B cell (primary cell): ENCODE data around the gene RNF224. TPM values are rescaled to one million over a fixed set of nuclear protein-coding genes. Genes with fewer than 3 reads are reported as not detected.

Source experiments
- ATAC-seq: fragments of 200-7000 bp; cut with Tn5 transposase; one replicate; pipeline ENCODE4 v1.10.0; 2021; ENCODE audit warnings: low read depth, mild to moderate bottlenecking, moderate number of reproducible peaks, moderate library complexity
- CTCF ChIA-PET: fragments of 350-600 bp; sonication (Branson Sonifier 250); formaldehyde crosslinking; loops from one replicate; lab custom pipeline; 2021; ENCODE audit warnings: antibody characterized with exemption, inconsistent platforms; lab: Charles Lee
- POLR2A ChIA-PET: fragments of 350-600 bp; sonication (Branson Sonifier 250); formaldehyde crosslinking; loops from one replicate; lab custom pipeline; 2021; ENCODE audit warnings: antibody characterized with exemption; lab: Charles Lee
- DNase-seq: peaks from one replicate; pipeline ENCODE4 v3.0.0; 2013
- H2AFZ ChIP-seq: 2 replicates; pipeline ENCODE4 v1.6.1; 2012; ENCODE audit warnings: mild to moderate bottlenecking, low read depth, low read length; ENCODE audit not compliant: insufficient read depth, poor library complexity, severe bottlenecking
- H3K27ac ChIP-seq, 2 donors: 1 replicate in 1 of 2; 2 replicates in 1 of 2; pipeline ENCODE4 v1.5.1; 2012 to 2013; ENCODE audit warnings: low read length in 2 of 2, mild to moderate bottlenecking in 2 of 2, moderate library complexity in 1 of 2
- H3K27me3 ChIP-seq, 4 experiments: fragments of 200-600 bp in 1 of 4; sonication (generic) in 1 of 4; replicated peaks in 1 of 4; 1 replicate in 2 of 4; 2 replicates in 2 of 4; pipeline versions ENCODE4 v1.6.1 to v1.7.0; 2013 to 2016; ENCODE audit warnings: low read length in 3 of 4, mild to moderate bottlenecking in 2 of 4, mixed read lengths in 1 of 4, moderate library complexity in 1 of 4; ENCODE audit not compliant: insufficient read depth in 4 of 4, control insufficient read depth in 3 of 4; ENCODE audit errors: control extremely low read depth in 1 of 4
- H3K36me3 ChIP-seq, 2 experiments: replicated peaks in 1 of 2; 1 replicate in 1 of 2; 2 replicates in 1 of 2; pipeline versions ENCODE4 v1.6.1 to v1.7.1; 2013; ENCODE audit warnings: low read length in 1 of 2; ENCODE audit not compliant: insufficient read depth in 2 of 2, control insufficient read depth in 1 of 2; ENCODE audit errors: control extremely low read depth in 1 of 2, extremely low read depth in 1 of 2
- H3K4me1 ChIP-seq, 2 donors: fragments of 200-600 bp in 1 of 2; sonication (generic) in 1 of 2; 1 replicate in 1 of 2; 2 replicates in 1 of 2; pipeline versions ENCODE4 v1.5.1 to v1.6.1; 2013 to 2017; ENCODE audit warnings: low read length in 2 of 2; ENCODE audit not compliant: control insufficient read depth in 2 of 2, insufficient read depth in 2 of 2
- H3K4me2 ChIP-seq: replicated peaks from 2 replicates; pipeline ENCODE3; 2012; ENCODE audit warnings: mild to moderate bottlenecking, low read depth, low read length; ENCODE audit not compliant: poor library complexity, severe bottlenecking
- H3K4me3 ChIP-seq, 5 experiments: fragments of 200-600 bp in 1 of 5; sonication (generic) in 1 of 5; 1 replicate in 3 of 5; 2 replicates in 2 of 5; pipeline versions ENCODE4 v1.5.1 to v1.7.0; 2011 to 2016; ENCODE audit warnings: low read length in 4 of 5, mild to moderate bottlenecking in 4 of 5, low read depth in 2 of 5, control low read depth in 1 of 5, moderate library complexity in 1 of 5; ENCODE audit not compliant: insufficient read depth in 1 of 5; ENCODE audit errors: control extremely low read depth in 1 of 5, extremely low read depth in 1 of 5
- H3K79me2 ChIP-seq: fragments of 200-600 bp; sonication (generic); one replicate; pipeline ENCODE4 v1.6.0; 2016; ENCODE audit warnings: low read length; ENCODE audit not compliant: control insufficient read depth, insufficient read depth
- H3K9ac ChIP-seq: fragments of 200-600 bp; sonication (generic); 2 replicates; pipeline ENCODE4 v1.6.1; 2017; ENCODE audit warnings: mild to moderate bottlenecking, low read length, moderate library complexity
- H3K9me3 ChIP-seq, 3 donors: one replicate each; pipeline versions ENCODE4 v1.6.1 to v1.7.1; 2013; ENCODE audit warnings: low read length in 2 of 3; ENCODE audit not compliant: control insufficient read depth in 2 of 3, insufficient read depth in 1 of 3; ENCODE audit errors: control extremely low read depth in 1 of 3
- H4K20me1 ChIP-seq: 2 replicates; pipeline ENCODE4 v1.6.0; 2012; ENCODE audit warnings: mild to moderate bottlenecking, low read length; ENCODE audit not compliant: insufficient read depth, control insufficient read depth, poor library complexity, severe bottlenecking
- H3K27ac Mint-ChIP-seq: one replicate; pipeline ENCODE4 v1.8.0; 2021; ENCODE audit warnings: mixed read lengths
- H3K27me3 Mint-ChIP-seq: one replicate; pipeline ENCODE4 v1.8.0; 2021; ENCODE audit warnings: mixed read lengths
- H3K4me1 Mint-ChIP-seq: one replicate; pipeline ENCODE4 v1.8.0; 2021; ENCODE audit warnings: mixed read lengths
- H3K4me3 Mint-ChIP-seq: one replicate; pipeline ENCODE4 v1.8.0; 2021; ENCODE audit warnings: mixed read lengths
- H3K9me3 Mint-ChIP-seq: one replicate; pipeline ENCODE4 v1.8.0; 2022; ENCODE audit warnings: mixed read lengths; ENCODE audit not compliant: insufficient read depth
- EZH2 ChIP-seq: IDR thresholded peaks from 2 replicates; pipeline ENCODE4 v1.6.1; 2012; ENCODE audit warnings: borderline replicate concordance, low read depth, mild to moderate bottlenecking, moderate library complexity, low read length; ENCODE audit not compliant: insufficient read depth, poor library complexity, severe bottlenecking
- WGBS: methylation state at CpG from one replicate; pipeline ENCODE4 v1.1.5; 2013; ENCODE audit warnings: missing lambda C conversion rate; ENCODE audit not compliant: insufficient coverage; 5-methylcytosine and 5-hydroxymethylcytosine counted together
- intact Hi-C: fragments of 100-400 bp; cut with micrococcal nuclease; formaldehyde crosslinking; loops from one replicate; pipeline ENCODE4 v1.10.0; 2022
- polyA plus RNA-seq: library from polyadenylated mRNA; depleted of rRNA; stranded (reverse); fragments of >200 nt; gene quantifications from 2 replicates; pipeline ENCODE4 v1.2.3, GENCODE V29; 2012
- total RNA-seq, 2 donors: library from RNA; stranded (reverse); fragments of 120-200 nt in 1 of 2; gene quantifications; 1 replicate in 1 of 2; 2 replicates in 1 of 2; pipeline versions ENCODE4 v1.2.3 to v1.2.4, GENCODE V29; 2013 to 2022
- TF ChIP-seq, protein P1 (sequence below): fragments of 200-600 bp; IDR thresholded peaks from one replicate; pipeline ENCODE4 v1.8.0; 2022; ENCODE audit warnings: antibody characterized with exemption, mild to moderate bottlenecking

The RNF224 gene
- total and polyA plus RNA-seq, 2 donors (not counting 1 experiment from before 2014, with no cell fraction given) = not detected

- no peaks in the 10 kb centered on the region for H3K36me3 ChIP-seq
- peaks cover 7% of the 10 kb centered on the region for H3K4me1 Mint-ChIP-seq
- 72% methylated on average over 26 of the region's 29 CpGs for WGBS
- H3K4me3 Mint-ChIP-seq = no peak overlapping the region
- ATAC-seq (no peak), DNase-seq (no peak)
- POLR2A ChIA-PET = interaction anchor here (0.5 to 0.6 kb wide), 2 partner anchors 11 to 110 kb away, joined by 3 to 4 read pairs; no protein-coding TSS in a partner anchor
- H3K4me3 ChIP-seq = no peak overlapping the region
- H4K20me1 ChIP-seq = no peaks in the 10 kb centered on the region
- H2AFZ ChIP-seq = no peak overlapping the region
- H3K9ac ChIP-seq = no peak overlapping the region
- H3K27ac ChIP-seq = no peak overlapping the region
- no peaks in the 10 kb centered on the region for H3K9me3 ChIP-seq
- no peak for TF ChIP-seq EZH2
- TF ChIP-seq, protein P1, sequence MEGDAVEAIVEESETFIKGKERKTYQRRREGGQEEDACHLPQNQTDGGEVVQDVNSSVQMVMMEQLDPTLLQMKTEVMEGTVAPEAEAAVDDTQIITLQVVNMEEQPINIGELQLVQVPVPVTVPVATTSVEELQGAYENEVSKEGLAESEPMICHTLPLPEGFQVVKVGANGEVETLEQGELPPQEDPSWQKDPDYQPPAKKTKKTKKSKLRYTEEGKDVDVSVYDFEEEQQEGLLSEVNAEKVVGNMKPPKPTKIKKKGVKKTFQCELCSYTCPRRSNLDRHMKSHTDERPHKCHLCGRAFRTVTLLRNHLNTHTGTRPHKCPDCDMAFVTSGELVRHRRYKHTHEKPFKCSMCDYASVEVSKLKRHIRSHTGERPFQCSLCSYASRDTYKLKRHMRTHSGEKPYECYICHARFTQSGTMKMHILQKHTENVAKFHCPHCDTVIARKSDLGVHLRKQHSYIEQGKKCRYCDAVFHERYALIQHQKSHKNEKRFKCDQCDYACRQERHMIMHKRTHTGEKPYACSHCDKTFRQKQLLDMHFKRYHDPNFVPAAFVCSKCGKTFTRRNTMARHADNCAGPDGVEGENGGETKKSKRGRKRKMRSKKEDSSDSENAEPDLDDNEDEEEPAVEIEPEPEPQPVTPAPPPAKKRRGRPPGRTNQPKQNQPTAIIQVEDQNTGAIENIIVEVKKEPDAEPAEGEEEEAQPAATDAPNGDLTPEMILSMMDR = no peak
- intact Hi-C loops = no loop called here
- H3K79me2 ChIP-seq = no peaks in the 10 kb centered on the region
- H3K27me3 Mint-ChIP-seq = peaks cover 4% of the 10 kb centered on the region
- H3K4me1 ChIP-seq = peaks cover 8 to 19% of the 10 kb centered on the region in 2 donors
- H3K9me3 Mint-ChIP-seq = no peaks in the 10 kb centered on the region
- H3K27me3 ChIP-seq = peaks cover 0 to 35% (median 2%) of the 10 kb centered on the region in 4 experiments
- CTCF ChIA-PET = interaction anchor here (0.8 to 7.0 kb wide), 5 partner anchors 10 to 181 kb away, joined by 5 to 76 read pairs (median 7); partner anchors contain the start of genes ANAPC2, SSNA1 and TUBB4B
- H3K27ac Mint-ChIP-seq = no peak overlapping the region
- no peak overlapping the region for H3K4me2 ChIP-seq
These were observed 1.2 kb downstream of the RNF224 start for GRCh38 chr9:137228506-137228967.
